Pancreas (tissue), 10 donors: ENCODE results near the gene TNFRSF12A. TPM values are rescaled to one million over a fixed set of nuclear protein-coding genes. Genes with fewer than 3 reads are reported as not detected.
"Not testable (repeated sequence)": the region's sequence is repeated elsewhere in the genome, so short reads cannot be mapped to it uniquely, and the experiment has no call there.

Source experiments
- ATAC-seq, 4 donors: fragments of 200-7000 bp; cut with Tn5 transposase; one replicate each; pipeline versions ENCODE4 v1.8.0 to v1.9.1; 2020; ENCODE audit warnings: mild to moderate bottlenecking in 4 of 4, moderate library complexity in 4 of 4
- DNase-seq, 6 donors: peaks; one replicate each; pipeline ENCODE4 v3.0.0-alpha.2; 2020
- FAIRE-seq: peaks from 2 replicates; lab custom pipeline; 2012; peaks lifted over from hg19 to GRCh38; lab: Jason Lieb, UNC
- H3K27ac ChIP-seq, 4 donors: fragments of 200-600 bp; sonication (generic); 1 replicate in 3 of 4; 2 replicates in 1 of 4; pipeline versions ENCODE4 v1.5.0 to v1.8.0; 2020
- H3K27me3 ChIP-seq, 4 donors: fragments of 200-600 bp; one replicate each; pipeline ENCODE4 v1.8.0; 2021
- H3K36me3 ChIP-seq, 3 donors: fragments of 200-600 bp; sonication (generic) in 1 of 3; one replicate each; pipeline versions ENCODE4 v1.5.0 to v1.8.0; 2020 to 2021
- H3K4me1 ChIP-seq, 3 donors: fragments of 200-600 bp; one replicate each; pipeline ENCODE4 v1.8.0; 2021
- H3K4me3 ChIP-seq, 4 donors: fragments of 200-600 bp; sonication (generic) in 2 of 4; one replicate each; pipeline versions ENCODE4 v1.5.0 to v1.8.0; 2020 to 2021
- H3K9me3 ChIP-seq, 4 donors: fragments of 200-600 bp; one replicate each; pipeline ENCODE4 v1.8.0; 2021
- CTCF ChIP-seq, 4 donors: fragments of 200-600 bp; sonication (generic) in 3 of 4; IDR thresholded peaks; one replicate each; pipeline versions ENCODE4 v1.5.0 to v1.8.0; 2021; ENCODE audit warnings: antibody characterized with exemption in 4 of 4
- WGBS, 2 donors: extraction: QIAGEN DNeasy Blood & Tissue Kit; methylation state at CpG; one replicate each; pipeline ENCODE4 v1.1.7; 2013; 5-methylcytosine and 5-hydroxymethylcytosine counted together
- intact Hi-C, 3 donors: fragments of 100-400 bp; cut with DNase I; formaldehyde crosslinking; loops; one replicate each; pipeline versions ENCODE4 v1.11.1 to v1.14.2; 2022
- polyA plus RNA-seq, 2 donors: library from polyadenylated mRNA; stranded (reverse); fragments of 200-250 nt; gene quantifications; one replicate each; pipeline ENCODE4 v1.2.3, GENCODE V29; 2013
- total RNA-seq, 6 donors: library from RNA; stranded (reverse); fragmentation: NEBNext Ultra II Directional in 4 of 6; extraction: Animal tissue kit (Norgen Biotek cat#: 25700) in 4 of 6; gene quantifications; one replicate each; pipeline versions ENCODE4 v1.2.1 to v1.2.4, GENCODE V29; 2021 to 2023
- donor health status: healthy with polysubstance abuse.
- donor health status: DM: no; HTN: no; CAD: no; lungs with moderate emphysema.
- donor health status: DM: no; HTN: no; CAD: no.
- donor health status: control.
- donor health status: control.
- donor health status: Bipolar disorder and iron deficiency.
- donor health status: DM: yes; HTN: yes; CAD: no.
- donor health status: DM: no; HTN: no; CAD: no.
- donor health status: DM: no; HTN: no; CAD: no.
- donor health status: DM: yes; HTN: yes; CAD: no.

The TNFRSF12A gene
- total and polyA plus RNA-seq, 8 donors = 26.8 to 185 (median 77.4) TPM

GRCh38 chr16:3051494-3051893 lies 31.3 kb downstream of the TNFRSF12A start:
- 65 to 75% methylated on average over 9 of the region's 9 CpGs for WGBS, 2 donors
- H3K27ac ChIP-seq = no peak overlapping the region
- H3K36me3 ChIP-seq = no peaks in the 10 kb centered on the region
- peaks cover 0 to 12% (median 0%) of the 10 kb centered on the region in 4 donors for H3K27me3 ChIP-seq
- intact Hi-C loops = no loop called here
- no peak for TF ChIP-seq CTCF (IDR thresholded peaks at IDR 0.05)
- H3K4me1 ChIP-seq = peaks cover 0 to 5% (median 2%) of the 10 kb centered on the region in 3 donors
- no peak overlapping the region for H3K4me3 ChIP-seq
- ATAC-seq (no peak), DNase-seq (no peak), FAIRE-seq (no peak)
- H3K9me3 ChIP-seq = no peaks in the 10 kb centered on the region

- H3K4me3 ChIP-seq, DNase-seq, intact Hi-C loops, H3K27ac ChIP-seq, H3K4me1 ChIP-seq, H3K36me3 ChIP-seq, FAIRE-seq, H3K27me3 ChIP-seq, H3K9me3 ChIP-seq: not testable (repeated sequence)
- peak in 1 of 4 donors; percentile 11 for ATAC-seq
- WGBS, 2 donors = 79 to 84% methylated on average over 10 to 11 of the region's 12 CpGs
Measured at GRCh38 chr16:3052571-3053329, 32.6 kb downstream of the TNFRSF12A start.

GRCh38 chr16:3053330-3053710 lies 33.2 kb downstream of the TNFRSF12A start:
- H3K27ac ChIP-seq, ATAC-seq, FAIRE-seq, H3K27me3 ChIP-seq, H3K4me1 ChIP-seq, H3K9me3 ChIP-seq, H3K36me3 ChIP-seq, intact Hi-C loops, H3K4me3 ChIP-seq, DNase-seq: not testable (repeated sequence)
- WGBS, 2 donors = 84 to 90% methylated on average over 8 to 13 of the region's 13 CpGs

- no peaks in the 10 kb centered on the region for H3K36me3 ChIP-seq
- H3K9me3 ChIP-seq = no peaks in the 10 kb centered on the region
- DNase-seq = peak in 1 of 6 donors; percentile 62
- WGBS, 2 donors = 84 to 85% methylated on average over 17 of the region's 17 CpGs
- H3K27ac ChIP-seq = no peak overlapping the region
- no peak for ATAC-seq
- no peak for FAIRE-seq
- H3K4me3 ChIP-seq = no peak overlapping the region
- no peaks in the 10 kb centered on the region for H3K27me3 ChIP-seq
- peaks cover 0 to 7% (median 6%) of the 10 kb centered on the region in 3 donors for H3K4me1 ChIP-seq
- intact Hi-C loops = no loop called here
- no peak for TF ChIP-seq CTCF (IDR thresholded peaks at IDR 0.05)
Measured at GRCh38 chr16:3054965-3055733, 35.0 kb downstream of the TNFRSF12A start.

- H3K9me3 ChIP-seq, H3K27ac ChIP-seq, H3K4me1 ChIP-seq, H3K4me3 ChIP-seq, H3K36me3 ChIP-seq, intact Hi-C loops, FAIRE-seq, H3K27me3 ChIP-seq, ATAC-seq: not testable (repeated sequence)
- DNase-seq = peak in 1 of 6 donors; percentile 62
- WGBS, 2 donors = 77 to 83% methylated on average over 8 to 9 of the region's 9 CpGs
Measured at GRCh38 chr16:3055734-3056115, 35.6 kb downstream of the TNFRSF12A start.

GRCh38 chr16:3056336-3057180 lies 36.4 kb downstream of the TNFRSF12A start:
- peak in 2 of 6 donors; percentile 8 to 62 for DNase-seq
- Histone ChIP-seq H3K27me3 (no peaks in the 10 kb centered on the region), H3K9me3 (no peaks in the 10 kb centered on the region), H3K27ac (no peak overlapping the region), H3K4me3 (no peak overlapping the region), H3K36me3 (no peaks in the 10 kb centered on the region), H3K4me1 (peaks cover 0 to 8% (median 6%) of the 10 kb centered on the region in 3 donors)
- ATAC-seq = no peak
- intact Hi-C loops = no loop called here
- FAIRE-seq = no peak
- WGBS, 2 donors = 86 to 93% methylated on average over 19 of the region's 19 CpGs
- TF ChIP-seq CTCF (IDR thresholded peaks at IDR 0.05) = no peak
